ENCODE measurements around the gene RRAD.
"Not testable (repeated sequence)": the region's sequence is repeated elsewhere in the genome, so short reads cannot be mapped to it uniquely, and the experiment has no call there.

Gene RRAD

GRCh38 chr16:66925322-66925840, at the start of gene RRAD:
RRAD (minus strand) TSS chr16:66925535; CDS start chr16:66925179, 356 bp downstream.
- no peak for DNase-seq

GRCh38 chr16:66974932-66975246, 49.6 kb upstream of the RRAD start:
- DNase-seq, result not testable (repeated sequence)

GRCh38 chr16:66974156-66974931, 49.0 kb upstream of the RRAD start:
- not testable (repeated sequence) for DNase-seq

- no peak for DNase-seq
Measured at GRCh38 chr16:66973716-66974115, 48.4 kb upstream of the RRAD start.

GRCh38 chr16:66972983-66973382, 47.6 kb upstream of the RRAD start:
- no peak for DNase-seq

GRCh38 chr16:66970775-66971720, 45.7 kb upstream of the RRAD start:
- DNase-seq, result no peak

- no peak for DNase-seq
Measured at GRCh38 chr16:66968847-66969246, 43.5 kb upstream of the RRAD start.

GRCh38 chr16:66964049-66964448, 38.7 kb upstream of the RRAD start:
- DNase-seq, result no peak

- no peak for DNase-seq
Measured at GRCh38 chr16:66961914-66962313, 36.6 kb upstream of the RRAD start.

GRCh38 chr16:66961065-66961744, 35.9 kb upstream of the RRAD start, which contains the start of gene CES3:
CES3 (plus strand) TSS chr16:66961266; CDS start chr16:66961308, 42 bp downstream.
- DNase-seq, result peak; percentile 24

- no peak for DNase-seq
Measured at GRCh38 chr16:66960270-66960669, 34.9 kb upstream of the RRAD start.

- no peak for DNase-seq
Measured at GRCh38 chr16:66959704-66960161, 34.4 kb upstream of the RRAD start.

GRCh38 chr16:66958857-66959703, 33.7 kb upstream of the RRAD start:
- no peak for DNase-seq

GRCh38 chr16:66956154-66956457, 30.8 kb upstream of the RRAD start:
- DNase-seq, result not testable (repeated sequence)

- not testable (repeated sequence) for DNase-seq
Measured at GRCh38 chr16:66955363-66956153, 30.2 kb upstream of the RRAD start.

GRCh38 chr16:66954097-66954659, 28.8 kb upstream of the RRAD start:
- DNase-seq, result peak; percentile 43

- no peak for DNase-seq
Measured at GRCh38 chr16:66953462-66954096, 28.2 kb upstream of the RRAD start.

GRCh38 chr16:66952430-66953110, 27.2 kb upstream of the RRAD start:
- no peak for DNase-seq

- no peak for DNase-seq
Measured at GRCh38 chr16:66950971-66951790, 25.8 kb upstream of the RRAD start.

Measured in NCI-H748 treated with DMSO at 0.1 percent for 48 hours (cell line).